Omental fat pad (tissue), 4 donors: Measurements from ENCODE around the gene CLK3. TPM values are rescaled to one million over a fixed set of nuclear protein-coding genes. Genes with fewer than 3 reads are reported as not detected.

Experiments used
- ATAC-seq: fragments of 150-250 bp; one replicate; pipeline ENCODE4 v1.9.1; 2016; ENCODE audit warnings: mild to moderate bottlenecking, moderate library complexity; ENCODE audit not compliant: low FRiP score
- DNase-seq: peaks from one replicate; pipeline ENCODE4 v3.0.0-alpha.2; 2019; ENCODE audit warnings: low spot score
- CTCF ChIP-seq, 3 donors: fragments of 450-650 bp; IDR thresholded peaks; one replicate each; pipeline ENCODE4 v1.5.1; 2016 to 2017; ENCODE audit warnings: antibody characterized with exemption in 3 of 3, mild to moderate bottlenecking in 3 of 3, moderate library complexity in 2 of 3
- total RNA-seq, 4 donors: library from RNA; depleted of rRNA; stranded (reverse); fragments of >200 nt; gene quantifications; one replicate each; pipeline ENCODE4 v1.1.0, GENCODE V29; 2016

The CLK3 gene
- total RNA-seq, 4 donors from 2014 or later: 83.8 to 153 (median 103) TPM

- ATAC-seq: no peak
- no peak for DNase-seq
- no peak for TF ChIP-seq CTCF (IDR thresholded peaks at IDR 0.05)
Observed at GRCh38 chr15:74621936-74622335, 6.3 kb downstream of the CLK3 start.

- no peak for TF ChIP-seq CTCF (IDR thresholded peaks at IDR 0.05)
- ATAC-seq: no peak
- DNase-seq: no peak
Observed at GRCh38 chr15:74622758-74623157, 7.1 kb downstream of the CLK3 start.

GRCh38 chr15:74624020-74624602, 8.5 kb downstream of the CLK3 start:
- DNase-seq: no peak
- no peak for ATAC-seq
- TF ChIP-seq CTCF (IDR thresholded peaks at IDR 0.05): no peak

GRCh38 chr15:74625693-74626092, 10.1 kb downstream of the CLK3 start:
- DNase-seq (no peak), ATAC-seq (no peak)

GRCh38 chr15:74626336-74626735, 10.7 kb downstream of the CLK3 start:
- no peak for DNase-seq
- no peak for ATAC-seq
- TF ChIP-seq CTCF (IDR thresholded peaks at IDR 0.05): no peak

More at GRCh38 chr15:74625693-74626092, 10.1 kb downstream of the CLK3 start:
- TF ChIP-seq CTCF (IDR thresholded peaks at IDR 0.05): no peak

- TF ChIP-seq CTCF (IDR thresholded peaks at IDR 0.05): no peak
- ATAC-seq (no peak), DNase-seq (no peak)
Observed at GRCh38 chr15:74626752-74627692, 11.4 kb downstream of the CLK3 start.
